GM18507 (cell line): Measurements from ENCODE around the gene LAMB2.

Experiments used
- DNase-seq: peaks from one replicate; pipeline ENCODE4 v3.0.0; 2011; ENCODE audit warnings: low read depth; ENCODE audit not compliant: insufficient read length; ENCODE audit errors: extremely low spot score
- FAIRE-seq: peaks from 2 replicates; lab custom pipeline; 2011; peaks lifted over from hg19 to GRCh38; lab: Jason Lieb, UNC

Gene LAMB2

GRCh38 chr3:49162751-49163419, 30.0 kb upstream of the LAMB2 start:
- DNase-seq (no peak), FAIRE-seq (no peak)

GRCh38 chr3:49161808-49162530, 29.1 kb upstream of the LAMB2 start:
- FAIRE-seq (no peak), DNase-seq (no peak)

- FAIRE-seq (no peak), DNase-seq (no peak)
Observed at GRCh38 chr3:49161197-49161596, 28.3 kb upstream of the LAMB2 start.

- FAIRE-seq (no peak), DNase-seq (no peak)
Observed at GRCh38 chr3:49158792-49159191, 25.9 kb upstream of the LAMB2 start.

GRCh38 chr3:49158103-49158709, 25.4 kb upstream of the LAMB2 start:
- no peak for DNase-seq
- peak; percentile 71 for FAIRE-seq

GRCh38 chr3:49157289-49157688, 24.4 kb upstream of the LAMB2 start:
- DNase-seq (no peak), FAIRE-seq (no peak)

- DNase-seq (no peak), FAIRE-seq (no peak)
Observed at GRCh38 chr3:49153349-49153912, 20.6 kb upstream of the LAMB2 start.

GRCh38 chr3:49151610-49152009, 18.8 kb upstream of the LAMB2 start:
- no peak for DNase-seq
- no peak for FAIRE-seq

GRCh38 chr3:49148159-49148558, 15.3 kb upstream of the LAMB2 start:
- DNase-seq (no peak), FAIRE-seq (no peak)

GRCh38 chr3:49140080-49140479, 7.2 kb upstream of the LAMB2 start:
- no peak for FAIRE-seq
- no peak for DNase-seq

GRCh38 chr3:49135499-49135898, 2.6 kb upstream of the LAMB2 start:
- no peak for FAIRE-seq
- no peak for DNase-seq

GRCh38 chr3:49134471-49135265, 1.8 kb upstream of the LAMB2 start:
- DNase-seq (no peak), FAIRE-seq (no peak)

- FAIRE-seq (no peak), DNase-seq (no peak)
Observed at GRCh38 chr3:49133226-49133951, 539 bp upstream of the LAMB2 start.

GRCh38 chr3:49132073-49132436, 795 bp downstream of the LAMB2 start:
- FAIRE-seq (no peak), DNase-seq (no peak)

- FAIRE-seq, result no peak
- DNase-seq, result no peak
Observed at GRCh38 chr3:49131576-49131975, 1.3 kb downstream of the LAMB2 start.

- DNase-seq (no peak), FAIRE-seq (no peak)
Observed at GRCh38 chr3:49131040-49131439, 1.8 kb downstream of the LAMB2 start.

- DNase-seq, result no peak
- FAIRE-seq, result no peak
Observed at GRCh38 chr3:49124991-49125670, 7.7 kb downstream of the LAMB2 start.

- DNase-seq, result no peak
- no peak for FAIRE-seq
Observed at GRCh38 chr3:49124203-49124602, 8.6 kb downstream of the LAMB2 start.

- DNase-seq (no peak), FAIRE-seq (no peak)
Observed at GRCh38 chr3:49123687-49124086, 9.2 kb downstream of the LAMB2 start.
